ENCODE results near the gene NACC2.

The NACC2 gene

GRCh38 chr9:136098844-136099243 lies 3.8 kb upstream of the NACC2 start:
- Histone ChIP-seq H3K36me3 (no peaks in the 10 kb centered on the region), H3K4me3 (no peak overlapping the region), H3K27me3 (peaks cover 0 to 28% of the 10 kb centered on the region in 2 donors), H3K27ac (no peak overlapping the region), H3K9me3 (no peaks in the 10 kb centered on the region), H3K4me1 (peaks cover 0 to 14% (median 11%) of the 10 kb centered on the region in 4 donors)
- intact Hi-C loops (cut with DNase I; ENCODE audit: low total_unique reads), result no loop called here
- no peak for DNase-seq
- no peak for TF ChIP-seq CTCF (IDR thresholded peaks at IDR 0.05)

- H3K4me1 ChIP-seq, result peaks cover 0 to 21% (median 16%) of the 10 kb centered on the region in 4 donors
- H3K9me3 ChIP-seq, result no peaks in the 10 kb centered on the region
- TF ChIP-seq CTCF (IDR thresholded peaks at IDR 0.05), result no peak
- H3K36me3 ChIP-seq, result no peaks in the 10 kb centered on the region
- H3K27me3 ChIP-seq, result peaks cover 0 to 28% of the 10 kb centered on the region in 2 donors
- DNase-seq, result no peak
- no peak overlapping the region for H3K4me3 ChIP-seq
- no peak overlapping the region for H3K27ac ChIP-seq
- intact Hi-C loops (cut with DNase I; ENCODE audit: low total_unique reads), result no loop called here
Observed at GRCh38 chr9:136098210-136098609, 3.1 kb upstream of the NACC2 start.

- no peak for DNase-seq
- Histone ChIP-seq H3K4me3 (no peak overlapping the region), H3K36me3 (peaks cover 0 to 3% (median 0%) of the 10 kb centered on the region in 3 donors), H3K4me1 (peaks cover 5 to 37% (median 33%) of the 10 kb centered on the region in 4 donors), H3K27ac (peak overlapping the region in 1 of 2 donors; percentile 96), H3K9me3 (no peaks in the 10 kb centered on the region), H3K27me3 (peaks cover 0 to 24% of the 10 kb centered on the region in 2 donors)
- intact Hi-C loops (cut with DNase I; ENCODE audit: low total_unique reads), result no loop called here
- TF ChIP-seq CTCF (IDR thresholded peaks at IDR 0.05), result no peak
Observed at GRCh38 chr9:136096505-136097001, 1.5 kb upstream of the NACC2 start.

- Histone ChIP-seq H3K27me3 (peaks cover 0 to 9% of the 10 kb centered on the region in 2 donors), H3K36me3 (peaks cover 0 to 3% (median 0%) of the 10 kb centered on the region in 3 donors), H3K4me1 (peaks cover 16 to 59% (median 56%) of the 10 kb centered on the region in 4 donors), H3K27ac (peak overlapping the region; percentile 96), H3K4me3 (peak overlapping the region; percentile 85), H3K9me3 (no peaks in the 10 kb centered on the region)
- intact Hi-C loops (cut with DNase I; ENCODE audit: low total_unique reads), result loop anchor here (2.0 kb wide), 1 partner anchor 15 kb away; no protein-coding TSS in a partner anchor
- DNase-seq, result peak; percentile 74 to 93
- TF ChIP-seq CTCF (IDR thresholded peaks at IDR 0.05), result peak; percentile 6 to 12
Observed at GRCh38 chr9:136093995-136094881, 851 bp downstream of the NACC2 start.

GRCh38 chr9:136093346-136093986 lies 1.6 kb downstream of the NACC2 start:
- Histone ChIP-seq H3K36me3 (peaks cover 0 to 3% (median 0%) of the 10 kb centered on the region in 3 donors), H3K9me3 (no peaks in the 10 kb centered on the region), H3K27me3 (peaks cover 0 to 2% of the 10 kb centered on the region in 2 donors), H3K27ac (peak overlapping the region; percentile 96), H3K4me3 (peak overlapping the region; percentile 85), H3K4me1 (peaks cover 19 to 67% (median 64%) of the 10 kb centered on the region in 4 donors)
- TF ChIP-seq CTCF (IDR thresholded peaks at IDR 0.05), result no peak
- intact Hi-C loops (cut with DNase I; ENCODE audit: low total_unique reads), result no loop called here
- peak in 1 of 2 donors; percentile 85 for DNase-seq

Measured in tibial artery (tissue), 4 donors.